ENCODE measurements around the gene AMBP. TPM values are rescaled to one million over a fixed set of nuclear protein-coding genes. Genes with fewer than 3 reads are reported as not detected.

The AMBP gene
- total RNA-seq, 6 experiments from 2014 or later = not detected

DNA sequence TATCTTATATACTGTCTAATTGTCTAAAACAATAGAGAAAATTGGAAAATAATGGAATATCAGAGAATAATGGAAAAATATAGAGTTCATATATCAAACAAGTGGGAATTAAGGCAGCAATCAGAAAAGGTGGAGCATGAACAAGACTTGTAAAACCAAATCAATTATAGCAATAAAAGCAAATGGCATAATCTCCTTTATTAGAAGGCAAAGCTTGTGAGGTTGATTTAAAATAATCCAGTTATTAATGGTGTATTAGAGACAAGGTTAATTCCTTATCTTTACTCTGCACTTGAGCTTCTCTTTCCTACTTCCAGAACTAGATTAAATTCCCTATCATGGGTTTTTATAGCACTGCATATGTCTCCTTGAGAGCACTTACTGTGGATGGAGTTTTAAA, 64.1 kb downstream of the AMBP start:
- no peaks in the 10 kb centered on the region for H3K4me1 Mint-ChIP-seq (ENCODE audit: low read depth)
- H3K27ac Mint-ChIP-seq = no peak overlapping the region
- TF ChIP-seq, protein P1, sequence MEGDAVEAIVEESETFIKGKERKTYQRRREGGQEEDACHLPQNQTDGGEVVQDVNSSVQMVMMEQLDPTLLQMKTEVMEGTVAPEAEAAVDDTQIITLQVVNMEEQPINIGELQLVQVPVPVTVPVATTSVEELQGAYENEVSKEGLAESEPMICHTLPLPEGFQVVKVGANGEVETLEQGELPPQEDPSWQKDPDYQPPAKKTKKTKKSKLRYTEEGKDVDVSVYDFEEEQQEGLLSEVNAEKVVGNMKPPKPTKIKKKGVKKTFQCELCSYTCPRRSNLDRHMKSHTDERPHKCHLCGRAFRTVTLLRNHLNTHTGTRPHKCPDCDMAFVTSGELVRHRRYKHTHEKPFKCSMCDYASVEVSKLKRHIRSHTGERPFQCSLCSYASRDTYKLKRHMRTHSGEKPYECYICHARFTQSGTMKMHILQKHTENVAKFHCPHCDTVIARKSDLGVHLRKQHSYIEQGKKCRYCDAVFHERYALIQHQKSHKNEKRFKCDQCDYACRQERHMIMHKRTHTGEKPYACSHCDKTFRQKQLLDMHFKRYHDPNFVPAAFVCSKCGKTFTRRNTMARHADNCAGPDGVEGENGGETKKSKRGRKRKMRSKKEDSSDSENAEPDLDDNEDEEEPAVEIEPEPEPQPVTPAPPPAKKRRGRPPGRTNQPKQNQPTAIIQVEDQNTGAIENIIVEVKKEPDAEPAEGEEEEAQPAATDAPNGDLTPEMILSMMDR (IDR thresholded peaks at IDR 0.05) = no peak
- H3K27me3 Mint-ChIP-seq (ENCODE audit: insufficient read depth) = peaks cover 8% of the 10 kb centered on the region; the same call in 1 of the 2 replicates
- peaks cover 38% of the 10 kb centered on the region for H3K36me3 Mint-ChIP-seq (ENCODE audit: low read depth)
- no peak for DNase-seq
- H3K4me3 Mint-ChIP-seq = no peak overlapping the region
- H3K9me3 Mint-ChIP-seq = no peaks in the 10 kb centered on the region

DNA sequence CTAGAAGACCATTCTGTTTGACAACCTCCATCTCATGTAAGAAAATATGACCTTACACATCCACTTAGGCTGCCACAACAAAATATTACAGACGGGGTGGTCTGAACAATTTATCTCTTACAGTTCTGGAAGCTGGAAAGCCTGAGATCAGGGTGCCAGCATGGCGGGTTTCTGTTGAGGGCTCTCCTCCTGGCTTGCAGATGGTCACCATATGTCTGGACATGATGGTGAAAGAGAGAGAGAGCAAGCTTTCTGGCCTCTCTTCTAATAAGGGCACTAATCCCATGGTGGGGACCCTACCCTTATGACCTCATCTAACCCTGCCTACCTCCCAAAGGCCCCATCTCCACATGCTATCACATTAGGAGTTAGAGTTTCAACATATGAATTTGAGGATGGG, 66.0 kb downstream of the AMBP start:
- H3K4me3 Mint-ChIP-seq = no peak overlapping the region
- no peak for DNase-seq
- no peak overlapping the region for H3K27ac Mint-ChIP-seq
- H3K36me3 Mint-ChIP-seq (ENCODE audit: low read depth) = peaks cover 38% of the 10 kb centered on the region
- TF ChIP-seq, protein P1 (IDR thresholded peaks at IDR 0.05) = no peak
- no peaks in the 10 kb centered on the region for H3K9me3 Mint-ChIP-seq
- no peaks in the 10 kb centered on the region for H3K4me1 Mint-ChIP-seq (ENCODE audit: low read depth)
- H3K27me3 Mint-ChIP-seq (ENCODE audit: insufficient read depth) = peaks cover 8% of the 10 kb centered on the region

DNA sequence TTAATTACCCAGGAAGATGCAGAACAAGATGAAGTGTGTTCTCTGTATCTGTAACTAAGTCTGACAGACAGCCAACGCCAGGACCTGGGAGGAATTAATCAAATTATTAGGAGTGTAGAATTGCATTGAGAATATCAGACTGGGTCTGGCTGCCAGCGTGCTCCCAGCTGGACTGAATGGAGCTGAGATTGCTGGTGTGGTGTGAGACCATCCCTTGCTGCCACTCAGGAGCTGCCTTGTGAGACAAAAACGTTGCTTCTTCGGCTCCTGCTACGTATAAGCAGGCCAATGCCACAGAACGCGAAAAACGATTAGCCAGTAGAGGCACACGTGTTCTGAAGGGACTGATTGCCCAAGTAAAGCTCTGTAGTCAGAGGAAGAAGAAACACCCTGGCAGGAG, 66.8 kb downstream of the AMBP start:
- TF ChIP-seq, protein P1 (IDR thresholded peaks at IDR 0.05) = no peak
- DNase-seq = no peak
- H3K36me3 Mint-ChIP-seq (ENCODE audit: low read depth) = peaks cover 38% of the 10 kb centered on the region
- peaks cover 8% of the 10 kb centered on the region for H3K27me3 Mint-ChIP-seq (ENCODE audit: insufficient read depth)
- H3K9me3 Mint-ChIP-seq = no peaks in the 10 kb centered on the region
- H3K4me1 Mint-ChIP-seq (ENCODE audit: low read depth) = no peaks in the 10 kb centered on the region
- H3K4me3 Mint-ChIP-seq = no peak overlapping the region
- H3K27ac Mint-ChIP-seq = no peak overlapping the region

Other genes starting within 250 kb of the AMBP start
- gene ZNF618, start 202.0 kb downstream of the AMBP start, total RNA-seq (2021; fragmentation: NEBNext Ultra II Directional; extraction: Animal tissue kit (Norgen Biotek cat#: 25700)) = 10 to 100 TPM in 4 of 6 experiments, 1 to 10 TPM in 2; 9.4 to 13.6 (median 11.5) TPM
- gene KIF12, start 21.0 kb upstream of the AMBP start, total RNA-seq (2021; fragmentation: NEBNext Ultra II Directional; extraction: Animal tissue kit (Norgen Biotek cat#: 25700)) = not detected
- gene COL27A1, start 77.2 kb upstream of the AMBP start, total RNA-seq (2021; fragmentation: NEBNext Ultra II Directional; extraction: Animal tissue kit (Norgen Biotek cat#: 25700)) = 10 to 100 TPM; 22.2 to 24.1 (median 23.4) TPM
- not detected for gene ORM1, start 244.8 kb upstream of the AMBP start, total RNA-seq (2021; fragmentation: NEBNext Ultra II Directional; extraction: Animal tissue kit (Norgen Biotek cat#: 25700))

All from HFFc6 (cell line).